Adrenal gland (tissue), 12 donors: ENCODE data around the gene TSPAN8. TPM values are rescaled to one million over a fixed set of nuclear protein-coding genes. Genes with fewer than 3 reads are reported as not detected.

Experiments used
- DNase-seq, 7 donors: peaks; one replicate each; pipeline ENCODE4 v3.0.0-alpha.2; 2019 to 2020
- H3K27ac ChIP-seq, 5 donors: fragments of 200-600 bp; sonication (generic) in 4 of 5; 1 replicate in 3 of 5; 2 replicates in 2 of 5; pipeline versions ENCODE4 v1.5.1 to v1.8.0; 2016 to 2020; ENCODE audit warnings: mild to moderate bottlenecking in 1 of 5
- H3K27me3 ChIP-seq: fragments of 200-600 bp; 2 replicates; pipeline ENCODE4 v1.8.0; 2021
- H3K36me3 ChIP-seq, 2 donors: fragments of 200-600 bp; replicated peaks in 1 of 2; 1 replicate in 1 of 2; 2 replicates in 1 of 2; pipeline versions ENCODE4 v1.5.1 to v1.8.0; 2018 to 2022
- H3K4me1 ChIP-seq, 2 donors: fragments of 200-600 bp; replicated peaks in 1 of 2; 1 replicate in 1 of 2; 2 replicates in 1 of 2; pipeline versions ENCODE4 v1.5.1 to v1.8.0; 2018 to 2021
- H3K4me3 ChIP-seq, 4 donors: fragments of 200-600 bp; sonication (generic) in 3 of 4; one replicate each; pipeline ENCODE4 v1.5.1; 2016 to 2018
- H3K9me3 ChIP-seq, 3 donors: fragments of 200-600 bp; sonication (generic) in 1 of 3; replicated peaks in 1 of 3; 1 replicate in 2 of 3; 2 replicates in 1 of 3; pipeline versions ENCODE4 v1.5.1 to v1.8.0; 2016 to 2021
- CTCF ChIP-seq, 6 experiments: fragments of 450-650 bp in 4 of 6; fragments of 200-600 bp in 2 of 6; sonication (generic) in 1 of 6; IDR thresholded peaks; 1 replicate in 5 of 6; 2 replicates in 1 of 6; pipeline versions ENCODE4 v1.5.1 to v1.8.0; 2016 to 2021; ENCODE audit warnings: antibody characterized with exemption in 6 of 6, mild to moderate bottlenecking in 2 of 6, moderate library complexity in 1 of 6
- POLR2A ChIP-seq, 2 donors: fragments of 450-650 bp; IDR thresholded peaks; one replicate each; pipeline ENCODE4 v1.6.1; 2017; ENCODE audit warnings: antibody characterized with exemption in 2 of 2, mild to moderate bottlenecking in 2 of 2, moderate library complexity in 1 of 2
- WGBS, 4 donors: extraction: QIAGEN DNeasy Blood & Tissue Kit in 2 of 4; methylation state at CpG; one replicate each; pipeline versions ENCODE4 v1.1.5 to v1.1.7; 2013 to 2017; 5-methylcytosine and 5-hydroxymethylcytosine counted together
- intact Hi-C, 2 donors: fragments of 100-400 bp; cut with DNase I; formaldehyde crosslinking; loops; one replicate each; pipeline versions ENCODE4 v1.14.1 to v1.15.0; 2022 to 2023
- polyA plus RNA-seq, 3 donors: library from polyadenylated mRNA; stranded (reverse); fragments of 200-250 nt in 2 of 3; fragments of 350-450 nt in 1 of 3; fragmentation: Illumina TruSeq in 1 of 3; extraction: RNeasy Lipid Tissue Mini Kit (QIAGEN cat#74804) in 1 of 3; gene quantifications; one replicate each; pipeline ENCODE4 v1.2.3, GENCODE V29; 2013 to 2014
- total RNA-seq, 9 donors: library from RNA; depleted of rRNA in 4 of 9; stranded (reverse); fragments of >200 nt in 4 of 9; fragments of 120-200 nt in 1 of 9; fragmentation: NEBNext Ultra II Directional in 1 of 9; extraction: Animal tissue kit (Norgen Biotek cat#: 25700) in 1 of 9; gene quantifications; one replicate each; pipeline versions ENCODE4 v1.1.0 to v1.2.4, GENCODE V29; 2013 to 2023
- donor health status: healthy with polysubstance abuse.
- donor health status: Bipolar disorder and iron deficiency.
- donor health status: DM: yes; HTN: yes; CAD: no.
- donor health status: DM: no; HTN: no; CAD: no.
- donor health status: DM: no; HTN: no; CAD: no.
- donor health status: DM: yes; HTN: yes; CAD: no.

Gene TSPAN8
- total and polyA plus RNA-seq, 12 donors, result 0.90 to 11.6 (median 3.7) TPM

- Histone ChIP-seq H3K4me3 (no peak overlapping the region), H3K27ac (no peak overlapping the region), H3K27me3 (no peaks in the 10 kb centered on the region), H3K4me1 (no peaks in the 10 kb centered on the region), H3K9me3 (no peaks in the 10 kb centered on the region), H3K36me3 (no peaks in the 10 kb centered on the region)
- TF ChIP-seq POLR2A (IDR thresholded peaks at IDR 0.05) (no peak), CTCF (IDR thresholded peaks at IDR 0.05) (no peak)
- no peak for DNase-seq
- intact Hi-C loops, result no loop called here
- WGBS, 4 donors, result 85 to 90% (median 87%) methylated on average over 5 of the region's 5 CpGs
Observed at GRCh38 chr12:71109834-71110233, 48.0 kb downstream of the TSPAN8 start.

- Histone ChIP-seq H3K9me3 (no peaks in the 10 kb centered on the region), H3K4me1 (no peaks in the 10 kb centered on the region), H3K27me3 (no peaks in the 10 kb centered on the region), H3K36me3 (no peaks in the 10 kb centered on the region), H3K27ac (no peak overlapping the region), H3K4me3 (no peak overlapping the region)
- 68 to 80% (median 76%) methylated on average over 3 of the region's 3 CpGs for WGBS, 4 donors
- no peak for DNase-seq
- TF ChIP-seq POLR2A (IDR thresholded peaks at IDR 0.05), result no peak
- no peak for TF ChIP-seq CTCF (IDR thresholded peaks at IDR 0.05)
- intact Hi-C loops, result no loop called here
Observed at GRCh38 chr12:71108355-71108754, 49.4 kb downstream of the TSPAN8 start.

- Histone ChIP-seq H3K27ac (no peak overlapping the region), H3K36me3 (no peaks in the 10 kb centered on the region), H3K4me1 (no peaks in the 10 kb centered on the region), H3K4me3 (no peak overlapping the region), H3K27me3 (no peaks in the 10 kb centered on the region), H3K9me3 (no peaks in the 10 kb centered on the region)
- TF ChIP-seq POLR2A (IDR thresholded peaks at IDR 0.05) (no peak), CTCF (IDR thresholded peaks at IDR 0.05) (no peak)
- intact Hi-C loops, result no loop called here
- DNase-seq, result no peak
- WGBS, 4 donors, result 58 to 79% (median 69%) methylated on average over 1 of the region's 1 CpG
Observed at GRCh38 chr12:71107936-71108335, 49.9 kb downstream of the TSPAN8 start.

GRCh38 chr12:71105956-71106355 lies 51.8 kb downstream of the TSPAN8 start:
- Histone ChIP-seq H3K27ac (no peak overlapping the region), H3K36me3 (no peaks in the 10 kb centered on the region), H3K9me3 (no peaks in the 10 kb centered on the region), H3K4me1 (no peaks in the 10 kb centered on the region), H3K4me3 (no peak overlapping the region), H3K27me3 (no peaks in the 10 kb centered on the region)
- TF ChIP-seq POLR2A (IDR thresholded peaks at IDR 0.05), result no peak
- TF ChIP-seq CTCF (IDR thresholded peaks at IDR 0.05), result no peak
- no peak for DNase-seq
- intact Hi-C loops, result no loop called here
